K562 (cell line): Measurements from ENCODE around the gene EXOC4. TPM values are rescaled to one million over a fixed set of nuclear protein-coding genes. Genes with fewer than 3 reads are reported as not detected.

Experiments
- CEBPB ChIP-seq: fragments of 450-650 bp; IDR thresholded peaks from 2 replicates; pipeline ENCODE4 v1.6.1; 2016; ENCODE audit warnings: missing genetic modification characterization, missing compliant biosample characterization
- MBD2 ChIP-seq: sonication (generic); IDR thresholded peaks from 2 replicates; pipeline ENCODE4 v1.6.1; 2016; ENCODE audit warnings: low read depth, borderline replicate concordance
- PBX2 ChIP-seq, 2 experiments: IDR thresholded peaks in 1 of 2; conservative IDR thresholded peaks in 1 of 2; 2 replicates each; pipeline ENCODE4 v1.6.1; 2016; ENCODE audit warnings: low read depth in 2 of 2, mild to moderate bottlenecking in 1 of 2, missing compliant biosample characterization in 1 of 2, missing genetic modification characterization in 1 of 2, moderate library complexity in 1 of 2
- TEAD4 ChIP-seq, 2 experiments: sonication (generic) in 1 of 2; formaldehyde crosslinking in 1 of 2; IDR thresholded peaks; 2 replicates each; pipeline versions ENCODE4 v1.6.1 to v1.8.0; 2012 to 2022; ENCODE audit warnings: borderline replicate concordance in 1 of 2, inconsistent platforms in 1 of 2, low read length in 1 of 2, mild to moderate bottlenecking in 1 of 2, missing genetic modification reagents in 1 of 2
- TRIM25 ChIP-seq: fragments of 450-650 bp; IDR thresholded peaks from 2 replicates; pipeline ENCODE4 v1.7.0; 2016; ENCODE audit warnings: borderline replicate concordance
- ZNF518B ChIP-seq: fragments of 250-450 bp; sonication (Bioruptor Pico); IDR thresholded peaks from 2 replicates; pipeline ENCODE4 v1.5.0; 2021; ENCODE audit warnings: mild to moderate bottlenecking, moderate library complexity
- polyA plus RNA-seq, 8 experiments: library from polyadenylated mRNA; depleted of rRNA in 4 of 8; stranded (reverse) in 5 of 8; unstranded in 3 of 8; fragments of >200 nt; fragmentation: Nextera tagmentation in 2 of 8; fragmentation: Illumina TruSeq in 1 of 8; extraction: Ambion mirVana in 2 of 8; extraction: Trizol in 1 of 8; gene quantifications; 2 replicates each; pipeline versions ENCODE4 v1.2.1 to v1.2.3, GENCODE V29; 2011 to 2014; ENCODE audit warnings: inconsistent platforms in 1 of 8, missing spikeins in 1 of 8
- total RNA-seq, 7 experiments: library from RNA; depleted of rRNA in 6 of 7; stranded (reverse); fragments of >200 nt in 6 of 7; fragmentation: Illumina TruSeq in 2 of 7; extraction: Trizol in 2 of 7; gene quantifications; 2 replicates each; pipeline versions ENCODE4 v1.2.1 to v1.2.3, GENCODE V29; 2011 to 2021; ENCODE audit warnings: low replicate concordance in 1 of 7
- TF ChIP-seq, protein P1 (sequence below): fragments of 450-650 bp; conservative IDR thresholded peaks from 2 replicates; pipeline ENCODE4 v1.6.1; 2016; ENCODE audit warnings: missing genetic modification characterization, low read depth, mild to moderate bottlenecking, control low read depth, missing compliant biosample characterization

The EXOC4 gene
- total and polyA plus RNA-seq, 9 of the 15 experiments (the other 6 are each of a cell fraction or from before 2014, with no cell fraction given) = 18.5 to 73.1 (median 46.6) TPM

DNA sequence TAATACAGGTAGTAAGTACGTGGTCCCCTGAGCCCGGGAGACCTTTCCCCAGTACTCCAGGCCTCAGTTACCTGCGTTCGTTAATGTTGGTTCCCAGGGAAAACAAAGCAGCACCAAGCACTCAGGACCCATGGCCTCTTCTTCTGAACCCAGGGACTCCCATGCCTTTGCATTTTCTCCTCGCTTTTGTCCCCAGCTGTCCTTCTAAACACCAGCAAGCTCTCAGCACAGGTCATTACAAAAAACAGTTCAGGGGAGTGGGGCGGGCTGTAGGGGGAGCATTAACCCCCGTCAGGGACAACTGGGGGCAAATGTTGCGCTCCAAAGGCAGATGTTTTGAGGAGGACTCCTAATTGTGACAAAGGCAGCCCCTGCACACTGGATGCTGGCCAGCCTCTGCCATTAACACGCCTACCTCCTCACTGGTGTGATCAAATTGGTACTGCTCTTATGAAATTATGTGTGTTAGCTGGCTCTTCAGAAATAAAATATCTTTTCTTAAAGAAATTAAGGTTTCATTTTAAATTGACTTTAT, 793.8 kb downstream of the EXOC4 start (continued):
- TF ChIP-seq ZNF518B (no peak), PBX2 (CRISPR knock-in tag; IDR thresholded peaks at IDR 0.05; ENCODE audit: low read depth) (no peak), PBX2 (tag; conservative IDR thresholded peaks at IDR 0.05; ENCODE audit: low read depth) (no peak), MBD2 (no peak), CEBPB (tag) (no peak), TEAD4 (IDR thresholded peaks at IDR 0.05; ENCODE audit: low read length) (no peak), TEAD4 (CRISPR knock-in tag; IDR thresholded peaks at IDR 0.05; ENCODE audit: borderline replicate concordance) (no peak), TRIM25 (no peak)
- TF ChIP-seq, protein P1, sequence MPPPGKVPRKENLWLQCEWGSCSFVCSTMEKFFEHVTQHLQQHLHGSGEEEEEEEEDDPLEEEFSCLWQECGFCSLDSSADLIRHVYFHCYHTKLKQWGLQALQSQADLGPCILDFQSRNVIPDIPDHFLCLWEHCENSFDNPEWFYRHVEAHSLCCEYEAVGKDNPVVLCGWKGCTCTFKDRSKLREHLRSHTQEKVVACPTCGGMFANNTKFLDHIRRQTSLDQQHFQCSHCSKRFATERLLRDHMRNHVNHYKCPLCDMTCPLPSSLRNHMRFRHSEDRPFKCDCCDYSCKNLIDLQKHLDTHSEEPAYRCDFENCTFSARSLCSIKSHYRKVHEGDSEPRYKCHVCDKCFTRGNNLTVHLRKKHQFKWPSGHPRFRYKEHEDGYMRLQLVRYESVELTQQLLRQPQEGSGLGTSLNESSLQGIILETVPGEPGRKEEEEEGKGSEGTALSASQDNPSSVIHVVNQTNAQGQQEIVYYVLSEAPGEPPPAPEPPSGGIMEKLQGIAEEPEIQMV (tag) = no peak
